AG10803 (cell line): ENCODE data around the gene CPEB4.

ENCODE experiments used
- DNase-seq: peaks from one replicate; pipeline ENCODE4 v3.0.0; 2010; ENCODE audit warnings: low read depth
- H3K4me3 ChIP-seq: 2 replicates; pipeline ENCODE4 v1.5.1; 2011; ENCODE audit warnings: mild to moderate bottlenecking, low read length, control low read depth
- CTCF ChIP-seq: conservative IDR thresholded peaks from 2 replicates; pipeline ENCODE4 v1.5.1; 2011; ENCODE audit warnings: mild to moderate bottlenecking, low read length, control low read depth, inconsistent platforms

CPEB4 gene

GRCh38 chr5:173880306-173880985 is 7.7 kb upstream of the CPEB4 start:
- no peak for TF ChIP-seq CTCF
- no peak overlapping the region for H3K4me3 ChIP-seq
- DNase-seq: peak; percentile 91

GRCh38 chr5:173881811-173882575 is 6.2 kb upstream of the CPEB4 start:
- no peak for DNase-seq
- TF ChIP-seq CTCF: no peak
- H3K4me3 ChIP-seq: no peak overlapping the region

- DNase-seq: no peak
- TF ChIP-seq CTCF: no peak
- H3K4me3 ChIP-seq: no peak overlapping the region
Measured at GRCh38 chr5:173882632-173883031, 5.5 kb upstream of the CPEB4 start.

- no peak for TF ChIP-seq CTCF
- H3K4me3 ChIP-seq: no peak overlapping the region
- DNase-seq: no peak
Measured at GRCh38 chr5:173883347-173883924, 4.7 kb upstream of the CPEB4 start.

GRCh38 chr5:173884402-173885053 is 3.6 kb upstream of the CPEB4 start:
- no peak for DNase-seq
- no peak overlapping the region for H3K4me3 ChIP-seq
- TF ChIP-seq CTCF: no peak

GRCh38 chr5:173885054-173885443 is 3.1 kb upstream of the CPEB4 start:
- no peak for DNase-seq
- TF ChIP-seq CTCF: no peak
- no peak overlapping the region for H3K4me3 ChIP-seq
